ENCODE results near the gene OIP5.
A peak's percentile ranks its signal among the peaks of the same experiment; 100 is the strongest.

OIP5 gene

DNA sequence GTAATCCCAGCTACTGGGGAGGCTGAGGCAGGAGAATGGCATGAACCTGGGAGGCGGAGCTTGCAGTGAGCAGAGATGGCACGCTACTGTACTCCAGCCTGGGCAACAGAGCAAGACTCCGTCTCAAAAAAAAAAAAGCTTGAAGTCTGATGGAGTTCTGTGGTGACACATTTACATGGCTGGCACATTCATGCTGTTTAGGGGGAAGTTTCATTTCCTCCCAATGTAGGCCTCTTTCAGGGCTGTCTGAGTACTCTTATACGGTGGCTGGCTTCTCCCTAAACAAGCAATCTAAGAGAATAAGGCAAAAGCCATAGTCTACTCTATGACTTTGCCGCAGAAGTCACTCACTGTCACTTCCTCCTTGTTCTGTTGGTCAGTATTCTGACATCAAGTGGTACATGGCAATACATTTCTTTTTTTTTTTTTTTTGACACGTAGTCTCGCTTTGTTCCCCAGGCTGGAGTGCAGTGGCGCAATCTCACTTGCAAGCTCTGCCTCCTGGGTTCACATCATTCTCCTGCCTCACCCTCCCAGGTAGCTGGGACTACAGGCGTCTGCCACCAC lies 41.2 kb downstream of the OIP5 start:
- peak overlapping the region; percentile 39 for H3K4me2 ChIP-seq (ENCODE audit: low read length)
- TF ChIP-seq EZH2phosphoT487 (IDR thresholded peaks at IDR 0.05; ENCODE audit: borderline replicate concordance, low read length): no peak
- TF ChIP-seq, protein P1, sequence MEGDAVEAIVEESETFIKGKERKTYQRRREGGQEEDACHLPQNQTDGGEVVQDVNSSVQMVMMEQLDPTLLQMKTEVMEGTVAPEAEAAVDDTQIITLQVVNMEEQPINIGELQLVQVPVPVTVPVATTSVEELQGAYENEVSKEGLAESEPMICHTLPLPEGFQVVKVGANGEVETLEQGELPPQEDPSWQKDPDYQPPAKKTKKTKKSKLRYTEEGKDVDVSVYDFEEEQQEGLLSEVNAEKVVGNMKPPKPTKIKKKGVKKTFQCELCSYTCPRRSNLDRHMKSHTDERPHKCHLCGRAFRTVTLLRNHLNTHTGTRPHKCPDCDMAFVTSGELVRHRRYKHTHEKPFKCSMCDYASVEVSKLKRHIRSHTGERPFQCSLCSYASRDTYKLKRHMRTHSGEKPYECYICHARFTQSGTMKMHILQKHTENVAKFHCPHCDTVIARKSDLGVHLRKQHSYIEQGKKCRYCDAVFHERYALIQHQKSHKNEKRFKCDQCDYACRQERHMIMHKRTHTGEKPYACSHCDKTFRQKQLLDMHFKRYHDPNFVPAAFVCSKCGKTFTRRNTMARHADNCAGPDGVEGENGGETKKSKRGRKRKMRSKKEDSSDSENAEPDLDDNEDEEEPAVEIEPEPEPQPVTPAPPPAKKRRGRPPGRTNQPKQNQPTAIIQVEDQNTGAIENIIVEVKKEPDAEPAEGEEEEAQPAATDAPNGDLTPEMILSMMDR (IDR thresholded peaks at IDR 0.05; ENCODE audit: low read depth, low read length, poor library complexity, severe bottlenecking): no peak

DNA sequence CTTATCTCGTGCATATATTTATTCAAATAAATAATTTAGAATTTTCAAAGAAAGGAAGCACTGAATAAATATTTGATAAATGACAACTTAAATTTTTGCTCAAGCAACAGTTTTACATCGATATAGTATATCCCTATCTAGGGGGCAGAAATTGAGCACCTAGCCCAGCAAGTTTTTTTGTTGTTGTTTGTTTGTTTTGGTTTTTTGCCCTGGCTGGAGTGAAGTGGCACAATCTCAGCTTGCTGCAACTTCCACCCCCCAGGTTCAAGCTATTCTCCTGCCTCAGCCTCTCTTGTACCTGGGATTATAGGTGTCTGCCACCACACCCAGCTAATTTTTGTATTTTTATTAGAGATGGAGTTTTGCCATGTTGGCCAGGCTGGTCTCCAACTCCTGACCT lies 42.4 kb downstream of the OIP5 start:
- Histone ChIP-seq H3K36me3 (ENCODE audit: control insufficient read depth, low read length) (peaks cover 85% of the 10 kb centered on the region), H3K79me2 (ENCODE audit: control insufficient read depth, low read length) (peaks cover 82% of the 10 kb centered on the region), H3K4me3 (ENCODE audit: low read length) (no peak overlapping the region), H3F3A (ENCODE audit: control insufficient read depth, insufficient read depth) (peaks cover 9% of the 10 kb centered on the region), H3K27ac (ENCODE audit: low read depth, low read length) (no peak overlapping the region), H3K9me2 (replicated peaks; ENCODE audit: control insufficient read depth, low read length) (no peaks in the 10 kb centered on the region), H3K4me2 (ENCODE audit: low read length) (peak overlapping the region; percentile 39; the same call in 1 of the 2 replicates), H3K27me3 (ENCODE audit: control insufficient read depth, low read length) (no peaks in the 10 kb centered on the region), H4K20me1 (ENCODE audit: control insufficient read depth, insufficient read depth, low read depth, low read length) (no peaks in the 10 kb centered on the region), H3K4me1 (ENCODE audit: control insufficient read depth, low read length) (peaks cover 64% of the 10 kb centered on the region), H3K9me3 (ENCODE audit: control insufficient read depth, insufficient read depth, low read length) (no peaks in the 10 kb centered on the region)
- TF ChIP-seq, protein P1 (IDR thresholded peaks at IDR 0.05; ENCODE audit: low read depth, low read length, poor library complexity, severe bottlenecking): no peak
- TF ChIP-seq EZH2phosphoT487 (IDR thresholded peaks at IDR 0.05; ENCODE audit: borderline replicate concordance, low read length): no peak

More for the DNA sequence above, 41.2 kb downstream of the OIP5 start:
- Histone ChIP-seq H3K9me3 (ENCODE audit: control insufficient read depth, insufficient read depth, low read length) (no peaks in the 10 kb centered on the region), H3K4me1 (ENCODE audit: control insufficient read depth, low read length) (peaks cover 53% of the 10 kb centered on the region), H3K36me3 (ENCODE audit: control insufficient read depth, low read length) (peaks cover 85% of the 10 kb centered on the region), H3K27me3 (ENCODE audit: control insufficient read depth, low read length) (no peaks in the 10 kb centered on the region), H3K4me3 (ENCODE audit: low read length) (peak overlapping the region; percentile 15; the same call in 1 of the 2 replicates), H3K9me2 (replicated peaks; ENCODE audit: control insufficient read depth, low read length) (no peaks in the 10 kb centered on the region), H4K20me1 (ENCODE audit: control insufficient read depth, insufficient read depth, low read depth, low read length) (no peaks in the 10 kb centered on the region), H3K79me2 (ENCODE audit: control insufficient read depth, low read length) (peaks cover 82% of the 10 kb centered on the region), H3K27ac (ENCODE audit: low read depth, low read length) (peak overlapping the region; percentile 43), H3F3A (ENCODE audit: control insufficient read depth, insufficient read depth) (peaks cover 9% of the 10 kb centered on the region)

DNA sequence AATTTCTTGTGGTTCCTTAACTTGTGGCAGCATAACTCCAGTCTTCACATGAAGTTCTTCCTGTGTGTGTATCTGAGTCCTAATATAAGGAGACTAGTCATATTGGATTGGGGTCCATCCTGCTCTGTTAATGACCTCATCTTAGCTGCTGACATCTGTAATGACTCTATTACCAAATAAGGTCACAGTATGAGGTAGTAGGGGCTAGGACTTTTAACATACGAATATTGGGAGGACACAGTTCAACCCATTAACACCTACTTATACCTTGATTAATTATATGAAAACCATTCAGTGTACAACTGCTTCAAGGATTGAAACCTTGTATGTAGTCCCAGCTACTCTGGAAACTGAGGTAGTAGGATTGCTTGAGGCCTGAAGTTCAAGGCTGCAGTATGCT lies 43.9 kb downstream of the OIP5 start:
- Histone ChIP-seq H3K4me1 (ENCODE audit: control insufficient read depth, low read length) (peaks cover 65% of the 10 kb centered on the region), H3K4me2 (ENCODE audit: low read length) (peak overlapping the region; percentile 29), H3K36me3 (ENCODE audit: control insufficient read depth, low read length) (peaks cover 84% of the 10 kb centered on the region), H3K9me3 (ENCODE audit: control insufficient read depth, insufficient read depth, low read length) (no peaks in the 10 kb centered on the region), H3K27me3 (ENCODE audit: control insufficient read depth, low read length) (no peaks in the 10 kb centered on the region), H3K79me2 (ENCODE audit: control insufficient read depth, low read length) (peaks cover 81% of the 10 kb centered on the region), H4K20me1 (ENCODE audit: control insufficient read depth, insufficient read depth, low read depth, low read length) (no peaks in the 10 kb centered on the region), H3F3A (ENCODE audit: control insufficient read depth, insufficient read depth) (peaks cover 9% of the 10 kb centered on the region), H3K9me2 (replicated peaks; ENCODE audit: control insufficient read depth, low read length) (no peaks in the 10 kb centered on the region), H3K4me3 (ENCODE audit: low read length) (no peak overlapping the region), H3K27ac (ENCODE audit: low read depth, low read length) (no peak overlapping the region)
- no peak for TF ChIP-seq EZH2phosphoT487 (IDR thresholded peaks at IDR 0.05; ENCODE audit: borderline replicate concordance, low read length)
- TF ChIP-seq, protein P1 (IDR thresholded peaks at IDR 0.05; ENCODE audit: low read depth, low read length, poor library complexity, severe bottlenecking): no peak
